CD4-positive, alpha-beta memory T cell (primary cell): ENCODE results near the gene ETV3. TPM values are rescaled to one million over a fixed set of nuclear protein-coding genes. Genes with fewer than 3 reads are reported as not detected.

ENCODE experiments used
- CTCF ChIA-PET: fragments of 350-600 bp; sonication (Branson Sonifier 250); formaldehyde crosslinking; loops from one replicate; lab custom pipeline; 2021; ENCODE audit warnings: inconsistent platforms; ENCODE audit not compliant: partially characterized antibody; lab: Charles Lee
- POLR2A ChIA-PET: fragments of 350-600 bp; sonication (Branson Sonifier 250); formaldehyde crosslinking; loops from one replicate; lab custom pipeline; 2021; ENCODE audit not compliant: partially characterized antibody; lab: Charles Lee
- DNase-seq, 5 donors: peaks; one replicate each; pipeline versions ENCODE4 v3.0.0 to v3.0.0-alpha.2; 2020 to 2022; ENCODE audit warnings: mixed read lengths in 1 of 5
- H3K27ac ChIP-seq: one replicate; pipeline ENCODE4 v1.7.0; 2013; ENCODE audit warnings: low read depth, low read length
- H3K27me3 ChIP-seq: 2 replicates; pipeline ENCODE4 v1.7.0; 2013; ENCODE audit warnings: mild to moderate bottlenecking, low read length, moderate library complexity; ENCODE audit not compliant: insufficient read depth
- H3K36me3 ChIP-seq: 2 replicates; pipeline ENCODE4 v1.7.0; 2013; ENCODE audit warnings: mild to moderate bottlenecking, low read length, moderate library complexity; ENCODE audit not compliant: insufficient read depth
- H3K4me1 ChIP-seq: 2 replicates; pipeline ENCODE4 v1.7.0; 2013; ENCODE audit warnings: mild to moderate bottlenecking, low read length, moderate library complexity; ENCODE audit not compliant: insufficient read depth
- H3K4me3 ChIP-seq, 2 donors: one replicate each; pipeline ENCODE4 v1.7.0; 2013; ENCODE audit warnings: low read length in 2 of 2, mild to moderate bottlenecking in 1 of 2
- H3K9me3 ChIP-seq, 2 donors: one replicate each; pipeline ENCODE4 v1.7.0; 2013; ENCODE audit warnings: low read length in 2 of 2, control low read depth in 1 of 2; ENCODE audit not compliant: control insufficient read depth in 1 of 2
- H3K27ac Mint-ChIP-seq, 7 donors: one replicate each; pipeline ENCODE4 v1.8.0; 2020 to 2021; ENCODE audit warnings: mixed read lengths in 7 of 7, mild to moderate bottlenecking in 6 of 7, inconsistent platforms in 3 of 7, moderate library complexity in 3 of 7
- H3K27me3 Mint-ChIP-seq, 2 donors: one replicate each; pipeline ENCODE4 v1.8.0; 2020 to 2021; ENCODE audit warnings: mixed read lengths in 2 of 2
- H3K36me3 Mint-ChIP-seq, 2 donors: one replicate each; pipeline ENCODE4 v1.8.0; 2020 to 2021; ENCODE audit warnings: mixed read lengths in 2 of 2, inconsistent platforms in 1 of 2, mild to moderate bottlenecking in 1 of 2
- H3K4me1 Mint-ChIP-seq, 4 donors: one replicate each; pipeline ENCODE4 v1.8.0; 2020 to 2021; ENCODE audit warnings: mixed read lengths in 4 of 4, mild to moderate bottlenecking in 1 of 4
- H3K4me3 Mint-ChIP-seq, 8 donors: one replicate each; pipeline ENCODE4 v1.8.0; 2020 to 2021; ENCODE audit warnings: mixed read lengths in 8 of 8, mild to moderate bottlenecking in 7 of 8, moderate library complexity in 6 of 8, inconsistent platforms in 3 of 8
- H3K9me3 Mint-ChIP-seq, 8 donors: one replicate each; pipeline ENCODE4 v1.8.0; 2020 to 2021; ENCODE audit warnings: mixed read lengths in 8 of 8, mild to moderate bottlenecking in 5 of 8, inconsistent platforms in 3 of 8, moderate library complexity in 1 of 8
- intact Hi-C: fragments of 100-400 bp; cut with micrococcal nuclease; formaldehyde crosslinking; loops from one replicate; pipeline ENCODE4 v1.15.1; 2023
- polyA plus RNA-seq, 2 donors: library from polyadenylated mRNA; unstranded; fragments of 300-500 nt; fragmentation: Illumina TruSeq; gene quantifications; one replicate each; pipeline ENCODE4 v1.2.3, GENCODE V29; 2021
- total RNA-seq, 2 experiments: library from RNA; stranded (reverse); gene quantifications; one replicate each; pipeline ENCODE4 v1.2.3, GENCODE V29; 2021

The ETV3 gene
- total and polyA plus RNA-seq, 4 experiments from 2014 or later: 7.3 to 31.8 (median 20.9) TPM

GRCh38 chr1:157170677-157171515 is 32.7 kb upstream of the ETV3 start:
- Histone ChIP-seq H3K4me3 (no peak overlapping the region), H3K4me1 (no peaks in the 10 kb centered on the region), H3K27me3 (no peaks in the 10 kb centered on the region), H3K9me3 (no peaks in the 10 kb centered on the region), H3K36me3 (no peaks in the 10 kb centered on the region), H3K27ac (no peak overlapping the region)
- Mint-ChIP-seq H3K9me3 (peaks cover 0 to 1% (median 0%) of the 10 kb centered on the region in 8 donors), H3K4me3 (no peak overlapping the region), H3K4me1 (peaks cover 0 to 1% (median 0%) of the 10 kb centered on the region in 4 donors), H3K27me3 (peaks cover 9 to 15% of the 10 kb centered on the region in 2 donors), H3K27ac (no peak overlapping the region), H3K36me3 (no peaks in the 10 kb centered on the region)
- peak in 1 of 5 donors; percentile 11 for DNase-seq
- ChIA-PET POLR2A (no interaction called here), CTCF (interaction anchor here (0.8 to 3.8 kb wide), 3 partner anchors 14 to 81 kb away, joined by 3 to 9 read pairs (median 3); no protein-coding TSS in a partner anchor)
- intact Hi-C loops: no loop called here

- no peaks in the 10 kb centered on the region for H3K36me3 ChIP-seq
- Mint-ChIP-seq H3K36me3 (no peaks in the 10 kb centered on the region), H3K27ac (no peak overlapping the region), H3K4me1 (peaks cover 3 to 7% (median 5%) of the 10 kb centered on the region in 4 donors), H3K4me3 (no peak overlapping the region), H3K9me3 (peaks cover 0 to 1% (median 0%) of the 10 kb centered on the region in 8 donors), H3K27me3 (peaks cover 10 to 19% of the 10 kb centered on the region in 2 donors)
- DNase-seq: no peak
- no peaks in the 10 kb centered on the region for H3K9me3 ChIP-seq
- POLR2A ChIA-PET: no interaction called here
- intact Hi-C loops: no loop called here
- H3K27ac ChIP-seq: no peak overlapping the region
- peaks cover 6% of the 10 kb centered on the region for H3K4me1 ChIP-seq
- H3K4me3 ChIP-seq: no peak overlapping the region
- no peaks in the 10 kb centered on the region for H3K27me3 ChIP-seq
- CTCF ChIA-PET: interaction anchor here (0.8 kb wide), 1 partner anchor 11 kb away, joined by 3 read pairs; no protein-coding TSS in a partner anchor
Measured at GRCh38 chr1:157168015-157168414, 29.8 kb upstream of the ETV3 start.

- no peak overlapping the region for H3K4me3 ChIP-seq
- H3K4me1 Mint-ChIP-seq: peaks cover 3 to 7% (median 5%) of the 10 kb centered on the region in 4 donors
- intact Hi-C loops: no loop called here
- POLR2A ChIA-PET: no interaction called here
- H3K27ac ChIP-seq: no peak overlapping the region
- no peaks in the 10 kb centered on the region for H3K27me3 ChIP-seq
- no peaks in the 10 kb centered on the region for H3K36me3 Mint-ChIP-seq
- H3K27ac Mint-ChIP-seq: no peak overlapping the region
- peaks cover 6% of the 10 kb centered on the region for H3K4me1 ChIP-seq
- H3K9me3 Mint-ChIP-seq: peaks cover 0 to 1% (median 0%) of the 10 kb centered on the region in 8 donors
- H3K36me3 ChIP-seq: no peaks in the 10 kb centered on the region
- no peaks in the 10 kb centered on the region for H3K9me3 ChIP-seq
- CTCF ChIA-PET: interaction anchor here (0.8 kb wide), 1 partner anchor 10 kb away, joined by 3 read pairs; no protein-coding TSS in a partner anchor
- DNase-seq: no peak
- peaks cover 10 to 16% of the 10 kb centered on the region in 2 donors for H3K27me3 Mint-ChIP-seq
- no peak overlapping the region for H3K4me3 Mint-ChIP-seq
Measured at GRCh38 chr1:157167437-157167836, 29.2 kb upstream of the ETV3 start.

GRCh38 chr1:157166590-157166989 is 28.4 kb upstream of the ETV3 start:
- no peak overlapping the region for H3K4me3 ChIP-seq
- CTCF ChIA-PET: interaction anchor here (1.0 kb wide), 1 partner anchor 10 kb away, joined by 3 read pairs; no protein-coding TSS in a partner anchor
- H3K4me1 ChIP-seq: peaks cover 6% of the 10 kb centered on the region
- H3K36me3 Mint-ChIP-seq: no peaks in the 10 kb centered on the region
- POLR2A ChIA-PET: no interaction called here
- H3K9me3 ChIP-seq: no peaks in the 10 kb centered on the region
- H3K9me3 Mint-ChIP-seq: peaks cover 0 to 1% (median 0%) of the 10 kb centered on the region in 8 donors
- no peak overlapping the region for H3K27ac ChIP-seq
- H3K27me3 ChIP-seq: no peaks in the 10 kb centered on the region
- intact Hi-C loops: no loop called here
- H3K27ac Mint-ChIP-seq: no peak overlapping the region
- DNase-seq: no peak
- no peaks in the 10 kb centered on the region for H3K36me3 ChIP-seq
- H3K4me3 Mint-ChIP-seq: no peak overlapping the region
- H3K27me3 Mint-ChIP-seq: peaks cover 10 to 17% of the 10 kb centered on the region in 2 donors
- peaks cover 3 to 7% (median 5%) of the 10 kb centered on the region in 4 donors for H3K4me1 Mint-ChIP-seq

- POLR2A ChIA-PET: no interaction called here
- no peak overlapping the region for H3K27ac ChIP-seq
Measured at GRCh38 chr1:157163273-157164127, 25.3 kb upstream of the ETV3 start.

GRCh38 chr1:157162345-157162744 is 24.1 kb upstream of the ETV3 start:
- H3K27me3 ChIP-seq: no peaks in the 10 kb centered on the region
- Mint-ChIP-seq H3K27me3 (peaks cover 7 to 13% of the 10 kb centered on the region in 2 donors), H3K9me3 (no peaks in the 10 kb centered on the region), H3K4me1 (peaks cover 3 to 7% (median 5%) of the 10 kb centered on the region in 4 donors), H3K27ac (no peak overlapping the region), H3K4me3 (no peak overlapping the region), H3K36me3 (no peaks in the 10 kb centered on the region)
- H3K4me3 ChIP-seq: no peak overlapping the region
- ChIA-PET CTCF (no interaction called here), POLR2A (no interaction called here)
- intact Hi-C loops: no loop called here
- H3K36me3 ChIP-seq: no peaks in the 10 kb centered on the region
- H3K9me3 ChIP-seq: no peaks in the 10 kb centered on the region
- peaks cover 6% of the 10 kb centered on the region for H3K4me1 ChIP-seq
- no peak for DNase-seq
- H3K27ac ChIP-seq: no peak overlapping the region

More at GRCh38 chr1:157163273-157164127, 25.3 kb upstream of the ETV3 start:
- Mint-ChIP-seq H3K4me3 (peak overlapping the region in 4 of 8 donors; percentile 38 to 74 (median 50)), H3K36me3 (no peaks in the 10 kb centered on the region), H3K27me3 (peaks cover 5 to 13% of the 10 kb centered on the region in 2 donors), H3K27ac (peak overlapping the region in 1 of 7 donors; percentile 31), H3K4me1 (peaks cover 3 to 7% (median 5%) of the 10 kb centered on the region in 4 donors), H3K9me3 (no peaks in the 10 kb centered on the region)
- no peaks in the 10 kb centered on the region for H3K36me3 ChIP-seq
- CTCF ChIA-PET: interaction anchor here (1.6 kb wide), 1 partner anchor 14 kb away, joined by 4 read pairs; no protein-coding TSS in a partner anchor
- intact Hi-C loops: no loop called here
- no peaks in the 10 kb centered on the region for H3K27me3 ChIP-seq
- no peaks in the 10 kb centered on the region for H3K9me3 ChIP-seq
- DNase-seq: peak; percentile 45 to 67 (median 52)
- peaks cover 6% of the 10 kb centered on the region for H3K4me1 ChIP-seq
- no peak overlapping the region for H3K4me3 ChIP-seq
